Measurements from ENCODE around the gene CAST. TPM values are rescaled to one million over a fixed set of nuclear protein-coding genes. Genes with fewer than 3 reads are reported as not detected.

The CAST gene
- total RNA-seq, 1 donor from 2014 or later = 260 TPM

GRCh38 chr5:96747720-96748119 is 85.5 kb downstream of the CAST start:
- H3K27ac ChIP-seq = no peak overlapping the region

GRCh38 chr5:96750110-96750822 is 88.1 kb downstream of the CAST start:
- no peak for DNase-seq
- Histone ChIP-seq H3K36me3 (peaks cover 81% of the 10 kb centered on the region), H3K4me1 (no peaks in the 10 kb centered on the region), H3K4me3 (no peak overlapping the region), H3K9me3 (no peaks in the 10 kb centered on the region), H3K27me3 (no peaks in the 10 kb centered on the region), H3K27ac (no peak overlapping the region)
- peak; percentile 7 for ATAC-seq
- TF ChIP-seq CTCF (IDR thresholded peaks at IDR 0.05) = no peak
- intact Hi-C loops (cut with DNase I) = no loop called here

More at GRCh38 chr5:96747720-96748119, 85.5 kb downstream of the CAST start:
- DNase-seq = no peak
- ATAC-seq = no peak
- TF ChIP-seq CTCF (IDR thresholded peaks at IDR 0.05) = no peak
- peaks cover 81% of the 10 kb centered on the region for H3K36me3 ChIP-seq
- no peaks in the 10 kb centered on the region for H3K27me3 ChIP-seq
- H3K4me3 ChIP-seq = no peak overlapping the region
- peaks cover 9% of the 10 kb centered on the region for H3K4me1 ChIP-seq
- intact Hi-C loops (cut with DNase I) = no loop called here
- no peaks in the 10 kb centered on the region for H3K9me3 ChIP-seq

- ATAC-seq = no peak
- H3K4me1 ChIP-seq = no peaks in the 10 kb centered on the region
- no peaks in the 10 kb centered on the region for H3K27me3 ChIP-seq
- H3K9me3 ChIP-seq = no peaks in the 10 kb centered on the region
- DNase-seq = no peak
- no peak overlapping the region for H3K4me3 ChIP-seq
- no peak overlapping the region for H3K27ac ChIP-seq
- H3K36me3 ChIP-seq = peaks cover 81% of the 10 kb centered on the region
- intact Hi-C loops (cut with DNase I) = no loop called here
- TF ChIP-seq CTCF (IDR thresholded peaks at IDR 0.05) = no peak
Measured at GRCh38 chr5:96751203-96752169, 89.3 kb downstream of the CAST start.

DNA sequence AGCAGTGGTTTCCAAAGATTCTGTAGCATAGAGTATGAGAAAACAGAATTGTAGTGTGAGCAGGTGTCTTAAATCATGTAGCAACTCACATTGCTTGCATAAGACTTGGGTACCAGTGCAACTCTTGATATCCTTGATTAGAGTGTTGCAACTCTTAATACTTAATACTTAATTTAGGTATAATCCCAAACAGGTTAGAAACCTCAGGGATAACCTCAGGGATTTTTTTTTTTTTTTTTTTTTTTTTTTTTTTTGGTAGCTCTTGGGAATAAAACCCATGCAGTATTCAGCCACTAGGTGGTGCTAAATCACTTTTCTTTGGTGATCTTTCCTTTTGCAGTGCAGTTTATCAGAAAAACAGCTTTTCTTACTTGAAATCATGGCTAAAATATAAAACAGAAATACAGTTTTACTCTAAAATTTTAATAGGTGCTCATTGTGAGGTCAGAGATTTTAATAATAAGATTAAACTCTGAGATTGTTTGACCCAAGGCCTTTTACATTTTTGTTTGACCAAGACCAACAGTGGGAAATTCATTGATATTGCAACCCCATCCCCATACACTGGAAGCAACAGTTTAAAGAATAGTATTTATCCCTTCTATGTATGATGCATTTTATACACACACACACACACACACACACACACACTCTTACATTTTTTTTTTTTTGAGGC is 90.3 kb downstream of the CAST start:
- no peak overlapping the region for H3K4me3 ChIP-seq
- H3K36me3 ChIP-seq = peaks cover 81% of the 10 kb centered on the region
- no peak for DNase-seq
- ATAC-seq = peak; percentile 53
- intact Hi-C loops (cut with DNase I) = no loop called here
- H3K9me3 ChIP-seq = no peaks in the 10 kb centered on the region
- peak; percentile 74 for TF ChIP-seq CTCF (IDR thresholded peaks at IDR 0.05)
- H3K27ac ChIP-seq = no peak overlapping the region
- no peaks in the 10 kb centered on the region for H3K4me1 ChIP-seq
- H3K27me3 ChIP-seq = no peaks in the 10 kb centered on the region

DNA sequence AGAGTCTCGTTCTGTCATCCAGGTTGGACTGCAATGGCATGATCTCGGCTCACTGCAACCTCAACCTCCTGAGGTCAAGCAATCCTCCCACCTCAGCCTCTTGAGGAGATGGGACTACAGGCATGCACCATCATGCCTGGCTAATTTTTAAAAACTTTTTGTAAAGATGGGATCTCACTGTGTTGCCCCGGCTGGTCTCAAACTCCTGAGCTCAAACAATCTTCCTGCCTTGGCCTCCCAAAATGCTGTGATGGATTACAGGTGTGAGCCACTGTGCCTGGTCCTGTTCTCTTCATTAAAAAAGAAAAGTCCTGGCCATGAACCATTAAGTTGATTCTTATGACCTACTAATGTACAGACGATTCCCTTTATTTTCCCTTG is 90.8 kb downstream of the CAST start:
- H3K27me3 ChIP-seq = no peaks in the 10 kb centered on the region
- H3K27ac ChIP-seq = no peak overlapping the region
- ATAC-seq = no peak
- H3K4me3 ChIP-seq = no peak overlapping the region
- intact Hi-C loops (cut with DNase I) = no loop called here
- H3K36me3 ChIP-seq = peaks cover 81% of the 10 kb centered on the region
- H3K9me3 ChIP-seq = no peaks in the 10 kb centered on the region
- DNase-seq = no peak
- TF ChIP-seq CTCF (IDR thresholded peaks at IDR 0.05) = no peak
- no peaks in the 10 kb centered on the region for H3K4me1 ChIP-seq
